Measurements from ENCODE around the gene BTBD18. TPM values are rescaled to one million over a fixed set of nuclear protein-coding genes. Genes with fewer than 3 reads are reported as not detected.

The BTBD18 gene
- total and polyA plus RNA-seq, 2 donors (not counting 1 experiment from before 2014, with no cell fraction given) = not detected

DNA sequence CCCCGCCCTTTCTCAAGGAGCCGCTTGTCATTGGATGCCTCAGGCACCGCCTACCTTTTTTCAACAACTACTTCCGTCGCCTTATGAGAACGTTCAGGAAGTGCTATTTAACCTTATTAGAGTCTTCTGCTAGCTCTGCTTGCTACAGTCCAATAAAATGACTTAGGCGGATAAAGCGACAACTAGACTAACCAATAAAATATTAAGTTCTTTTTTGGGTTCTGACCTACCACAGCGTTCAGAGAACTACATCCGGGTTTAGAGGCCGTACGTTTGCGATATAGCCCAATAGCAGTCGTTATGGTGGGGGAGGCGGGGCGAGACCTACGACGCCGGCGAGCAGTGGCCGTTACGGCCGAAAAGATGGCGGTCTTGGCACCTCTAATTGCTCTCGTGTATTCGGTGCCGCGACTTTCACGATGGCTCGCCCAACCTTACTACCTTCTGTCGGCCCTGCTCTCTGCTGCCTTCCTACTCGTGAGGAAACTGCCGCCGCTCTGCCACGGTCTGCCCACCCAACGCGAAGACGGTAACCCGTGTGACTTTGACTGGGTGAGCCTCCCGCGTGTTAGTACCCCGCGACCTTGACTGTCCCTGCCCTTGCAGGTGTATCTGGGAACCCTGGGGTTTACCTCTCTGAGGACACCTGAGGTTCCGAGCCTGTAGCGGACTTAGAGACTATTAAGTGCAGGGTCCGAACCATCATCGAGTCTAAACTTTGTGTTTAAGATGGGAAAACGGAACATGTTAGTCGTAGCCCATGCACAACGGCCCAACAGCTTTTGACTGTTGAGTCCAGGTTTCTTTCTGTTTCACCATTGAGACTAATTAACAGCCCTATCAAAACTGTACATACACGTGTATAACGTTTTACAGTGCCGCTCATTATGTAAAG, 39.1 kb downstream of the BTBD18 start, which contains the start of gene TMX2:
Gene TMX2 (plus strand): TSS at position 338 of the 895 bp plus-strand sequence. CDS start 26 bp downstream, at position 364.
- TF ChIP-seq EZH2 (IDR thresholded peaks at IDR 0.05; ENCODE audit: low read length, missing control alignments) = no peak
- no peak for TF ChIP-seq CTCF (conservative IDR thresholded peaks at IDR 0.05 in 1 of 2, IDR thresholded peaks at IDR 0.05 in 1 of 2; ENCODE audit: low read depth in 1 of 2, low read length in 2 of 2)
- Histone ChIP-seq H3K4me3 (replicated peaks in 1 of 4; ENCODE audit: control extremely low read depth in 1 of 4, insufficient read depth in 1 of 4, low read depth in 3 of 4, low read length in 4 of 4) (peak within 1 kb of the TSS; percentile 95 to 100 (median 99)), H3K9me3 (ENCODE audit: control insufficient read depth, insufficient read depth, low read depth, low read length) (no peaks in the 10 kb centered on the region), H2AFZ (ENCODE audit: low read length) (peak within 1 kb of the TSS; percentile 96), H3K27ac (ENCODE audit: insufficient read depth, low read length) (peak within 1 kb of the TSS; percentile 95), H3K4me2 (ENCODE audit: extremely low read depth, insufficient read depth, low read length) (peak within 1 kb of the TSS; percentile 97), H3K36me3 (ENCODE audit: control insufficient read depth, insufficient read depth, low read length) (no peaks in the 10 kb centered on the region), H3K4me1 (ENCODE audit: control insufficient read depth, extremely low read depth, insufficient read depth, low read length) (peaks cover 6% of the 10 kb centered on the region), H3K27me3 (ENCODE audit: control insufficient read depth, insufficient read depth, low read length) (no peaks in the 10 kb centered on the region), H3K9ac (ENCODE audit: insufficient read depth, low read length) (peak within 1 kb of the TSS; percentile 87), H3K79me2 (ENCODE audit: control insufficient read depth, insufficient read depth, low read length) (peaks cover 51% of the 10 kb centered on the region), H4K20me1 (ENCODE audit: control insufficient read depth, extremely low read depth, insufficient read depth, low read length) (no peaks in the 10 kb centered on the region)
- peak; percentile 100 for DNase-seq (ENCODE audit: low read depth in 2 of 2)

DNA sequence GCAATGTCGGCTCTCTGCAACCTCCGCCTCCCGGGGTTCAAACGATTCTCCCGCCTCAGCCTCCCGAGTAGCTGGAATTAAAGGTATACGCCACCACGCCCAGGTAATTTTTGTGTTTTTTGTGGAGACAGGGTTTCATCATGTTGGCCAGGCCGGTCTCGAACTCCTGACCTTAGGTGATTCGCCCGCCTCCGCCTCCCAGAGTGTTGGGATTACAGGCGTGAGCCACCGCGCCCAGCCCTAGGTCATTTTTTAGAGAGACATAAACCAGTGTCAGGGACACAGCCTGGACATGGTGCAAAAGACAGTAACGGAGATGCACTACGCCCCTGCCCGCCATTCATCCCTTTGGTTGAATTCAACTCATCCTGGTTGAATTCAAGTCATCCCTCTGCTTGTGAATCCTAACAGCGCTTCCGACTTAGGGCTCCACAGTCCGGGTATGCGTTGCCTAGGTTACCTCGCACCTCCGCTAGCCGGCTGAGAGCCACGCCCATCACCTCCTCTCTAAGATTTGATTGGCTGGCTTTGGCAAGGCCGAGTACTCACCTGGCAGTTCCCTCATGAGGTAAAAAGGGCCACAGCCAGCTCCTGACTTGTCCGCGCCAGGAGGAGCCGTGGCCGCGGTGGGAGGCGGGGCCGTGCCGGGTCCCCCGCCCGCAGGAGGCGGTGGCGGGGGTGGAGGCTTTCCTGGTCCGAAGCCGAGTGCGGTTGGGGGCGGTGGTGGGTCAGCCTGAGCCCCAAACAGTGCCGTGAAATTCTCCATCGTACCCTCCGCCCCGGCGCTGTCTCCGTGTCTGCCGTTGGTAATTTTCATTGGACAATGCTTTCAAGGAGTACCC, 40.0 kb downstream of the BTBD18 start, which contains the start of gene MED19:
Gene MED19 (minus strand): TSS at position 802 of the 842 bp plus-strand sequence. CDS start 36 bp downstream, at position 766.
- peak; percentile 71 to 79 for DNase-seq (ENCODE audit: low read depth in 2 of 2)
- peak within 1 kb of the TSS; percentile 87 for H3K9ac ChIP-seq (ENCODE audit: insufficient read depth, low read length)

More for the DNA sequence above, 40.0 kb downstream of the BTBD18 start, which contains the start of gene MED19:
- no peaks in the 10 kb centered on the region for H3K9me3 ChIP-seq (ENCODE audit: control insufficient read depth, insufficient read depth, low read depth, low read length)
- H4K20me1 ChIP-seq (ENCODE audit: control insufficient read depth, extremely low read depth, insufficient read depth, low read length) = no peaks in the 10 kb centered on the region
- H3K4me3 ChIP-seq (replicated peaks in 1 of 4; ENCODE audit: control extremely low read depth in 1 of 4, insufficient read depth in 1 of 4, low read depth in 3 of 4, low read length in 4 of 4) = peak within 1 kb of the TSS; percentile 95 to 100 (median 99)
- peaks cover 52% of the 10 kb centered on the region for H3K79me2 ChIP-seq (ENCODE audit: control insufficient read depth, insufficient read depth, low read length)
- no peak for TF ChIP-seq EZH2 (IDR thresholded peaks at IDR 0.05; ENCODE audit: low read length, missing control alignments)
- no peak for TF ChIP-seq CTCF (conservative IDR thresholded peaks at IDR 0.05 in 1 of 2, IDR thresholded peaks at IDR 0.05 in 1 of 2; ENCODE audit: low read depth in 1 of 2, low read length in 2 of 2)
- H2AFZ ChIP-seq (ENCODE audit: low read length) = peak within 1 kb of the TSS; percentile 96
- peaks cover 6% of the 10 kb centered on the region for H3K4me1 ChIP-seq (ENCODE audit: control insufficient read depth, extremely low read depth, insufficient read depth, low read length)
- H3K27me3 ChIP-seq (ENCODE audit: control insufficient read depth, insufficient read depth, low read length) = no peaks in the 10 kb centered on the region
- H3K27ac ChIP-seq (ENCODE audit: insufficient read depth, low read length) = peak within 1 kb of the TSS; percentile 95
- H3K4me2 ChIP-seq (ENCODE audit: extremely low read depth, insufficient read depth, low read length) = peak within 1 kb of the TSS; percentile 97
- no peaks in the 10 kb centered on the region for H3K36me3 ChIP-seq (ENCODE audit: control insufficient read depth, insufficient read depth, low read length)

All from fibroblast of lung (primary cell).